Measurements from ENCODE around the gene GLIS1.

The GLIS1 gene

GRCh38 chr1:53620061-53620855 is 118.7 kb downstream of the GLIS1 start:
- in situ Hi-C loops (cut with MboI; ENCODE audit: low sequenced_read_pairs), result no loop called here

GRCh38 chr1:53619367-53620060 is 119.5 kb downstream of the GLIS1 start:
- in situ Hi-C loops (cut with MboI; ENCODE audit: low sequenced_read_pairs), result no loop called here

GRCh38 chr1:53618500-53619366 is 120.2 kb downstream of the GLIS1 start:
- in situ Hi-C loops (cut with MboI; ENCODE audit: low sequenced_read_pairs), result no loop called here

GRCh38 chr1:53617851-53618499 is 121.0 kb downstream of the GLIS1 start:
- in situ Hi-C loops (cut with MboI; ENCODE audit: low sequenced_read_pairs), result no loop called here

- in situ Hi-C loops (cut with MboI; ENCODE audit: low sequenced_read_pairs), result no loop called here
Observed at GRCh38 chr1:53617382-53617781, 121.6 kb downstream of the GLIS1 start.

GRCh38 chr1:53616927-53617326 is 122.0 kb downstream of the GLIS1 start:
- in situ Hi-C loops (cut with MboI; ENCODE audit: low sequenced_read_pairs), result no loop called here

GRCh38 chr1:53616511-53616910 is 122.5 kb downstream of the GLIS1 start:
- in situ Hi-C loops (cut with MboI; ENCODE audit: low sequenced_read_pairs), result no loop called here

GRCh38 chr1:53615101-53615500 is 123.9 kb downstream of the GLIS1 start:
- in situ Hi-C loops (cut with MboI; ENCODE audit: low sequenced_read_pairs), result no loop called here

- in situ Hi-C loops (cut with MboI; ENCODE audit: low sequenced_read_pairs), result no loop called here
Observed at GRCh38 chr1:53614231-53615021, 124.5 kb downstream of the GLIS1 start.

GRCh38 chr1:53608676-53609075 is 130.3 kb downstream of the GLIS1 start:
- in situ Hi-C loops (cut with MboI; ENCODE audit: low sequenced_read_pairs), result no loop called here

GRCh38 chr1:53608071-53608470 is 130.9 kb downstream of the GLIS1 start:
- in situ Hi-C loops (cut with MboI; ENCODE audit: low sequenced_read_pairs), result no loop called here

GRCh38 chr1:53606651-53607051 is 132.3 kb downstream of the GLIS1 start:
- in situ Hi-C loops (cut with MboI; ENCODE audit: low sequenced_read_pairs), result no loop called here

- in situ Hi-C loops (cut with MboI; ENCODE audit: low sequenced_read_pairs), result no loop called here
Observed at GRCh38 chr1:53606197-53606596, 132.8 kb downstream of the GLIS1 start.

- in situ Hi-C loops (cut with MboI; ENCODE audit: low sequenced_read_pairs), result no loop called here
Observed at GRCh38 chr1:53605181-53605580, 133.8 kb downstream of the GLIS1 start.

GRCh38 chr1:53604291-53604919 is 134.6 kb downstream of the GLIS1 start:
- in situ Hi-C loops (cut with MboI; ENCODE audit: low sequenced_read_pairs), result no loop called here

- in situ Hi-C loops (cut with MboI; ENCODE audit: low sequenced_read_pairs), result no loop called here
Observed at GRCh38 chr1:53603431-53603830, 135.5 kb downstream of the GLIS1 start.

- in situ Hi-C loops (cut with MboI; ENCODE audit: low sequenced_read_pairs), result no loop called here
Observed at GRCh38 chr1:53601867-53602775, 136.8 kb downstream of the GLIS1 start.

- in situ Hi-C loops (cut with MboI; ENCODE audit: low sequenced_read_pairs), result no loop called here
Observed at GRCh38 chr1:53601031-53601745, 137.8 kb downstream of the GLIS1 start.
